Ishikawa (cell line): ENCODE measurements around the gene PRKCH.

Experiments used
- CEBPB ChIP-seq: IDR thresholded peaks from 2 replicates; pipeline ENCODE4 v1.6.1; 2012
- CREB1 ChIP-seq: IDR thresholded peaks from 2 replicates; pipeline ENCODE4 v1.6.1; 2012; ENCODE audit warnings: low read depth
- EGR1 ChIP-seq: IDR thresholded peaks from 2 replicates; pipeline ENCODE4 v1.6.1; 2012
- EP300 ChIP-seq: IDR thresholded peaks from 2 replicates; pipeline ENCODE4 v1.6.1; 2012; ENCODE audit warnings: borderline replicate concordance
- FOXM1 ChIP-seq: IDR thresholded peaks from 2 replicates; pipeline ENCODE4 v1.6.1; 2012; ENCODE audit warnings: low read depth, borderline replicate concordance
- MAX ChIP-seq: IDR thresholded peaks from 2 replicates; pipeline ENCODE4 v1.6.1; 2012
- NFIC ChIP-seq: IDR thresholded peaks from 2 replicates; pipeline ENCODE4 v1.6.1; 2012
- RAD21 ChIP-seq: IDR thresholded peaks from 2 replicates; pipeline ENCODE4 v1.6.1; 2012; ENCODE audit warnings: low read depth
- REST ChIP-seq: IDR thresholded peaks from 2 replicates; pipeline ENCODE4 v1.6.1; 2012; ENCODE audit warnings: low read depth, mild to moderate bottlenecking
- TAF1 ChIP-seq: IDR thresholded peaks from 2 replicates; pipeline ENCODE4 v1.6.1; 2012; ENCODE audit warnings: low read depth, mild to moderate bottlenecking
- TCF12 ChIP-seq: IDR thresholded peaks from 2 replicates; pipeline ENCODE4 v1.6.1; 2012; ENCODE audit warnings: low read depth
- TEAD4 ChIP-seq: IDR thresholded peaks from 2 replicates; pipeline ENCODE4 v1.6.1; 2012
- USF1 ChIP-seq: IDR thresholded peaks from 2 replicates; pipeline ENCODE4 v1.6.1; 2012
- YY1 ChIP-seq: IDR thresholded peaks from 2 replicates; pipeline ENCODE4 v1.6.1; 2012; ENCODE audit warnings: low read depth
- ZBTB7A ChIP-seq: IDR thresholded peaks from 2 replicates; pipeline ENCODE4 v1.6.1; 2012; ENCODE audit warnings: low read depth

Gene PRKCH

GRCh38 chr14:61377749-61378148 lies 56.4 kb downstream of the PRKCH start:
- TF ChIP-seq EGR1 (no peak), FOXM1 (no peak), MAX (no peak), CREB1 (no peak)

GRCh38 chr14:61379639-61380184 lies 58.3 kb downstream of the PRKCH start:
- TF ChIP-seq REST, result no peak
- no peak for TF ChIP-seq FOXM1
- TF ChIP-seq EGR1, result no peak
- no peak for TF ChIP-seq CEBPB
- TF ChIP-seq ZBTB7A, result no peak
- TF ChIP-seq CREB1, result no peak
- TF ChIP-seq MAX, result no peak
- no peak for TF ChIP-seq RAD21
- TF ChIP-seq TEAD4, result no peak
- TF ChIP-seq YY1, result no peak
- TF ChIP-seq NFIC, result no peak
- TF ChIP-seq EP300, result no peak
- TF ChIP-seq USF1, result no peak
- TF ChIP-seq TCF12, result no peak
- no peak for TF ChIP-seq TAF1

GRCh38 chr14:61380984-61381383 lies 59.6 kb downstream of the PRKCH start:
- no peak for TF ChIP-seq RAD21
- TF ChIP-seq REST, result no peak
- TF ChIP-seq TAF1, result no peak
- no peak for TF ChIP-seq USF1
- no peak for TF ChIP-seq CREB1
- TF ChIP-seq YY1, result no peak
- TF ChIP-seq TCF12, result no peak

- TF ChIP-seq CREB1 (no peak), TCF12 (no peak), EGR1 (no peak), YY1 (no peak), NFIC (no peak), MAX (no peak), ZBTB7A (no peak)
Observed at GRCh38 chr14:61381553-61381952, 60.2 kb downstream of the PRKCH start.

- no peak for TF ChIP-seq REST
- no peak for TF ChIP-seq NFIC
- no peak for TF ChIP-seq ZBTB7A
Observed at GRCh38 chr14:61382842-61383241, 61.5 kb downstream of the PRKCH start.
